Neural cell (in vitro differentiated cells): Measurements from ENCODE around the gene GEMIN4. TPM values are rescaled to one million over a fixed set of nuclear protein-coding genes. Genes with fewer than 3 reads are reported as not detected.

Experiments used
- H2AFZ ChIP-seq: fragments of 200-600, 300-800 bp; sonication (generic), shearing (Covaris generic); 2 replicates; pipeline ENCODE4 v1.6.0; 2014; ENCODE audit warnings: low read depth, mild to moderate bottlenecking, antibody characterized with exemption, low read length, moderate library complexity
- H3F3A ChIP-seq: fragments of 200-600 bp; shearing (Covaris generic); 2 replicates; pipeline ENCODE4 v1.6.1; 2016; ENCODE audit warnings: mild to moderate bottlenecking, moderate library complexity, mixed read lengths, antibody characterized with exemption, low read length; ENCODE audit not compliant: insufficient read depth, poor library complexity, severe bottlenecking
- H3K27ac ChIP-seq: fragments of 200-600, 300-800 bp; sonication (generic), shearing (Covaris generic); 2 replicates; pipeline ENCODE4 v1.5.1; 2014; ENCODE audit warnings: mild to moderate bottlenecking, low read length, moderate library complexity
- H3K27me3 ChIP-seq: fragments of 300-800, 200-600 bp; sonication (generic), shearing (Covaris generic); 2 replicates; pipeline ENCODE4 v1.6.0; 2014; ENCODE audit warnings: mild to moderate bottlenecking, low read depth, low read length, moderate library complexity; ENCODE audit not compliant: insufficient read depth
- H3K36me3 ChIP-seq: fragments of 300-800, 200-600 bp; sonication (generic), shearing (Covaris generic); 2 replicates; pipeline ENCODE4 v1.5.1; 2014; ENCODE audit warnings: mild to moderate bottlenecking, antibody characterized with exemption, low read length, moderate library complexity; ENCODE audit not compliant: insufficient read depth
- H3K4me2 ChIP-seq: fragments of 300-800, 200-600 bp; sonication (generic), shearing (Covaris generic); 2 replicates; pipeline ENCODE4 v1.6.0; 2014; ENCODE audit warnings: mild to moderate bottlenecking, low read length
- H3K4me3 ChIP-seq: fragments of 300-800, 200-600 bp; sonication (generic), shearing (Covaris generic); 2 replicates; pipeline ENCODE4 v1.5.1; 2014; ENCODE audit warnings: mild to moderate bottlenecking, low read length, moderate library complexity
- H3K79me2 ChIP-seq: fragments of 200-600 bp; shearing (Covaris generic); replicated peaks from 2 replicates; pipeline ENCODE4 v1.6.0; 2014; ENCODE audit warnings: mild to moderate bottlenecking, low read length, moderate library complexity; ENCODE audit not compliant: insufficient read depth
- H3K9ac ChIP-seq: fragments of 300-800, 200-600 bp; sonication (generic), shearing (Covaris generic); 2 replicates; pipeline ENCODE4 v1.6.1; 2016; ENCODE audit warnings: mild to moderate bottlenecking, low read length, mixed read lengths
- H3K9me2 ChIP-seq: fragments of 200-600 bp; shearing (Covaris generic); 2 replicates; pipeline ENCODE4 v1.6.1; 2016; ENCODE audit warnings: mild to moderate bottlenecking, low read length, mixed read lengths; ENCODE audit not compliant: insufficient read depth
- H3K9me3 ChIP-seq: fragments of 200-600, 300-800 bp; sonication (generic), shearing (Covaris generic); 2 replicates; pipeline ENCODE4 v1.6.1; 2016; ENCODE audit warnings: mild to moderate bottlenecking, mixed run types, low read length, moderate library complexity, mixed read lengths
- H4K20me1 ChIP-seq: fragments of 200-600 bp; shearing (Covaris generic); 2 replicates; pipeline ENCODE4 v1.6.1; 2016; ENCODE audit warnings: mild to moderate bottlenecking, mixed run types; ENCODE audit not compliant: insufficient read depth
- EP300 ChIP-seq: fragments of 450-650 bp; conservative IDR thresholded peaks from 2 replicates; pipeline ENCODE4 v1.6.1; 2014; ENCODE audit warnings: antibody characterized with exemption, mild to moderate bottlenecking, moderate library complexity; ENCODE audit not compliant: poor library complexity, severe bottlenecking
- EZH2 ChIP-seq: fragments of 200-600, 300-800 bp; shearing (Covaris generic), sonication (generic); IDR thresholded peaks from 2 replicates; pipeline ENCODE4 v1.6.1; 2014; ENCODE audit warnings: antibody characterized with exemption, low read length, borderline replicate concordance, mild to moderate bottlenecking; ENCODE audit not compliant: insufficient read depth, poor library complexity, severe bottlenecking
- MXI1 ChIP-seq: fragments of 450-650 bp; conservative IDR thresholded peaks from 2 replicates; pipeline ENCODE4 v1.6.1; 2014; ENCODE audit warnings: antibody characterized with exemption, mild to moderate bottlenecking; ENCODE audit not compliant: poor library complexity, severe bottlenecking
- POLR2AphosphoS5 ChIP-seq: IDR thresholded peaks from 2 replicates; pipeline ENCODE4 v1.6.1; 2012
- RAD21 ChIP-seq: fragments of 450-650 bp; conservative IDR thresholded peaks from 2 replicates; pipeline ENCODE4 v1.6.1; 2014; ENCODE audit warnings: antibody characterized with exemption, mild to moderate bottlenecking, moderate library complexity
- REST ChIP-seq: IDR thresholded peaks from 2 replicates; pipeline ENCODE4 v1.6.1; 2012; ENCODE audit warnings: borderline replicate concordance
- SMC3 ChIP-seq: fragments of 450-650 bp; conservative IDR thresholded peaks from 2 replicates; pipeline ENCODE4 v1.6.1; 2014; ENCODE audit warnings: antibody characterized with exemption, mild to moderate bottlenecking, moderate library complexity; ENCODE audit not compliant: poor library complexity
- TAF1 ChIP-seq: IDR thresholded peaks from 2 replicates; pipeline ENCODE4 v1.6.1; 2012; ENCODE audit warnings: low read depth
- polyA plus RNA-seq: library from polyadenylated mRNA; depleted of rRNA; stranded (reverse); fragments of >200 nt; gene quantifications from 2 replicates; pipeline ENCODE4 v1.2.3, GENCODE V29; 2014
- TF ChIP-seq, protein P1 (sequence below): fragments of 450-650 bp; IDR thresholded peaks from 2 replicates; pipeline ENCODE4 v1.5.1; 2014; ENCODE audit warnings: antibody characterized with exemption, mild to moderate bottlenecking, moderate library complexity; ENCODE audit not compliant: poor library complexity, severe bottlenecking

GEMIN4 gene
- polyA plus RNA-seq, 1 donor from 2014 or later, result 4.5 TPM

- Histone ChIP-seq H3K4me3 (no peak overlapping the region), H2AFZ (no peak overlapping the region), H3K79me2 (no peaks in the 10 kb centered on the region), H3K36me3 (no peaks in the 10 kb centered on the region), H4K20me1 (no peaks in the 10 kb centered on the region), H3K27ac (no peak overlapping the region), H3K4me2 (no peak overlapping the region), H3K9me3 (no peaks in the 10 kb centered on the region), H3K9me2 (no peaks in the 10 kb centered on the region), H3K27me3 (no peaks in the 10 kb centered on the region), H3K9ac (no peak overlapping the region), H3F3A (no peaks in the 10 kb centered on the region)
- TF ChIP-seq MXI1 (no peak), EP300 (no peak), RAD21 (no peak), EZH2 (no peak), SMC3 (no peak), REST (no peak), TAF1 (no peak), POLR2AphosphoS5 (no peak)
- TF ChIP-seq, protein P1, sequence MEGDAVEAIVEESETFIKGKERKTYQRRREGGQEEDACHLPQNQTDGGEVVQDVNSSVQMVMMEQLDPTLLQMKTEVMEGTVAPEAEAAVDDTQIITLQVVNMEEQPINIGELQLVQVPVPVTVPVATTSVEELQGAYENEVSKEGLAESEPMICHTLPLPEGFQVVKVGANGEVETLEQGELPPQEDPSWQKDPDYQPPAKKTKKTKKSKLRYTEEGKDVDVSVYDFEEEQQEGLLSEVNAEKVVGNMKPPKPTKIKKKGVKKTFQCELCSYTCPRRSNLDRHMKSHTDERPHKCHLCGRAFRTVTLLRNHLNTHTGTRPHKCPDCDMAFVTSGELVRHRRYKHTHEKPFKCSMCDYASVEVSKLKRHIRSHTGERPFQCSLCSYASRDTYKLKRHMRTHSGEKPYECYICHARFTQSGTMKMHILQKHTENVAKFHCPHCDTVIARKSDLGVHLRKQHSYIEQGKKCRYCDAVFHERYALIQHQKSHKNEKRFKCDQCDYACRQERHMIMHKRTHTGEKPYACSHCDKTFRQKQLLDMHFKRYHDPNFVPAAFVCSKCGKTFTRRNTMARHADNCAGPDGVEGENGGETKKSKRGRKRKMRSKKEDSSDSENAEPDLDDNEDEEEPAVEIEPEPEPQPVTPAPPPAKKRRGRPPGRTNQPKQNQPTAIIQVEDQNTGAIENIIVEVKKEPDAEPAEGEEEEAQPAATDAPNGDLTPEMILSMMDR, result no peak
Observed at GRCh38 chr17:743139-743538, 8.9 kb downstream of the GEMIN4 start.

DNA sequence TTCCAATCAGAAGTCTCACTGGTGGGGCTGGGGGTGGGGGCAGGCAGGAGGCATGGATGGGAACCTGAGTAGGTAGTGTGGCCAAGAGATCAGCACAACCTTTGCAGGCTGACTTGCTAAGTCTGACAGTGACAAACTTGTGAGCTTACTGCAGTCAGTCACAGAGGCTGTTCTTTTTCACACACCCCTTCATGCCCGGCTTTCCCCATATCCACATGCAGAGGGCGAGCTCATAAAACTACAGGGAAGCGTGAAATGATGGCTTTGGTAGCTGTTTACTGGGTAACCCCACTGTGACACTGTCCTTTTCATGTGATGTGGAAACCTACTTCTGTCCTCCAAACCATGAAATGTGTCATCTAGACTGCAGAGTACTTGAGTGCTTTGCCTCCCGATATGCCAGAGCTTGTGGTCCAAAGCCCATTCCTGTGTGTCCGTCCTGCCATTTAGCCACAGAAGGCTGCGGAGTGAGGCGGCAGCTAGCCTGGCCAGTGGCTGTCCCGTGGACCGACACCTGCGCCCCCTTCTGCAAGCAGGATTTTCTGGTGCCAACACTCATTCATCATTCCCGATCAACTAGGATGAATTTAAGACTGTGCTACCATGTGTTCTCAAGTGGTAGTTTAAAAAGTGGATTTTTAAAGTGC lies 9.8 kb downstream of the GEMIN4 start:
- Histone ChIP-seq H4K20me1 (no peaks in the 10 kb centered on the region), H3K27me3 (no peaks in the 10 kb centered on the region), H3K36me3 (no peaks in the 10 kb centered on the region), H3K9me3 (no peaks in the 10 kb centered on the region), H2AFZ (no peak overlapping the region), H3K9ac (no peak overlapping the region), H3K79me2 (peaks cover under 1% of the 10 kb centered on the region), H3K4me3 (no peak overlapping the region), H3F3A (no peaks in the 10 kb centered on the region), H3K4me2 (no peak overlapping the region), H3K27ac (no peak overlapping the region), H3K9me2 (no peaks in the 10 kb centered on the region)
- no peak for TF ChIP-seq MXI1
- no peak for TF ChIP-seq RAD21
- no peak for TF ChIP-seq EP300
- TF ChIP-seq REST, result no peak
- TF ChIP-seq POLR2AphosphoS5, result no peak
- no peak for TF ChIP-seq EZH2
- TF ChIP-seq, protein P1, result no peak
- no peak for TF ChIP-seq TAF1
- TF ChIP-seq SMC3, result no peak
